ENCODE measurements around the gene KIAA1671.

The KIAA1671 gene

GRCh38 chr22:25067851-25068421, 115.4 kb downstream of the KIAA1671 start:
- no peaks in the 10 kb centered on the region for H3K9me2 ChIP-seq (replicated peaks; ENCODE audit: low read depth, low read length)
- H3K4me2 ChIP-seq (ENCODE audit: low read depth, low read length, poor library complexity, severe bottlenecking) = peak overlapping the region; percentile 65
- H3K79me2 ChIP-seq (ENCODE audit: insufficient read depth, low read length) = no peaks in the 10 kb centered on the region
- no peaks in the 10 kb centered on the region for H4K20me1 ChIP-seq (ENCODE audit: insufficient read depth, low read length, poor library complexity, severe bottlenecking)
- H2AFZ ChIP-seq (ENCODE audit: low read length) = peak overlapping the region; percentile 83
- H3K27me3 ChIP-seq (ENCODE audit: insufficient read depth, low read length, poor library complexity, severe bottlenecking) = no peaks in the 10 kb centered on the region
- no peaks in the 10 kb centered on the region for H3K36me3 ChIP-seq (ENCODE audit: insufficient read depth, low read length)
- H3K4me1 ChIP-seq (ENCODE audit: insufficient read depth, low read length, poor library complexity, severe bottlenecking) = peaks cover 30% of the 10 kb centered on the region
- TF ChIP-seq CTCF (conservative IDR thresholded peaks at IDR 0.05; ENCODE audit: low read length) (no peak), EZH2phosphoT487 (IDR thresholded peaks at IDR 0.05; ENCODE audit: borderline replicate concordance) (no peak)
- no peak overlapping the region for H3K9ac ChIP-seq (ENCODE audit: low read depth, low read length, poor library complexity, severe bottlenecking)
- H3K9me3 ChIP-seq (ENCODE audit: insufficient read depth, low read depth, low read length) = no peaks in the 10 kb centered on the region
- no peaks in the 10 kb centered on the region for H3F3A ChIP-seq (ENCODE audit: low read depth)
- peak overlapping the region; percentile 20 for H3K4me3 ChIP-seq (ENCODE audit: low read length, poor library complexity, severe bottlenecking)

DNA sequence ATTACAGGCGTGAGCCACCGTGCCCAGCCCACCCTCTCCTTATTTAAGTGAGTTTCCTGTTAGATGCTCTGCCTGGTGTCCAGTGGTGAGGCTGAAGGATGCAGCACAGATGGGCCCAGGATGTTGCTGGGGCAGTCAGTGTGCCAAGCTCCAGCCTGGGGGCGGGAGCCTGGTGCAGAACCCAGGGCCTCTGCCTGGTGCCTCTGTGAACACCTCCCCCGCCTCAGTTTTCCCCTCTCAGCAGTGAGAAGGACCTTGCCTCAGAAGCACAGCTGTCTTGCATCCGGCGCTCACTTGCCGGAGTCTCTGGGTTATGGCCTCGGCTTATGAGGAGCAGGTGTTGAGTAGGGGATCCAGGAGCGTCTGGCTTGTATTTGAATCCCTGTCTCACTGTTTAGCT, 116.2 kb downstream of the KIAA1671 start:
- TF ChIP-seq CTCF (conservative IDR thresholded peaks at IDR 0.05; ENCODE audit: low read length) (no peak), EZH2phosphoT487 (IDR thresholded peaks at IDR 0.05; ENCODE audit: borderline replicate concordance) (no peak)
- no peaks in the 10 kb centered on the region for H3K9me3 ChIP-seq (ENCODE audit: insufficient read depth, low read depth, low read length)
- H3K4me1 ChIP-seq (ENCODE audit: insufficient read depth, low read length, poor library complexity, severe bottlenecking) = peaks cover 30% of the 10 kb centered on the region
- peak overlapping the region; percentile 65 for H3K4me2 ChIP-seq (ENCODE audit: low read depth, low read length, poor library complexity, severe bottlenecking)
- H3K36me3 ChIP-seq (ENCODE audit: insufficient read depth, low read length) = no peaks in the 10 kb centered on the region
- no peaks in the 10 kb centered on the region for H3F3A ChIP-seq (ENCODE audit: low read depth)
- no peaks in the 10 kb centered on the region for H3K9me2 ChIP-seq (replicated peaks; ENCODE audit: low read depth, low read length)
- no peaks in the 10 kb centered on the region for H3K79me2 ChIP-seq (ENCODE audit: insufficient read depth, low read length)
- peak overlapping the region; percentile 20 for H3K4me3 ChIP-seq (ENCODE audit: low read length, poor library complexity, severe bottlenecking)
- no peaks in the 10 kb centered on the region for H4K20me1 ChIP-seq (ENCODE audit: insufficient read depth, low read length, poor library complexity, severe bottlenecking)
- no peaks in the 10 kb centered on the region for H3K27me3 ChIP-seq (ENCODE audit: insufficient read depth, low read length, poor library complexity, severe bottlenecking)
- H2AFZ ChIP-seq (ENCODE audit: low read length) = no peak overlapping the region
- no peak overlapping the region for H3K9ac ChIP-seq (ENCODE audit: low read depth, low read length, poor library complexity, severe bottlenecking)

DNA sequence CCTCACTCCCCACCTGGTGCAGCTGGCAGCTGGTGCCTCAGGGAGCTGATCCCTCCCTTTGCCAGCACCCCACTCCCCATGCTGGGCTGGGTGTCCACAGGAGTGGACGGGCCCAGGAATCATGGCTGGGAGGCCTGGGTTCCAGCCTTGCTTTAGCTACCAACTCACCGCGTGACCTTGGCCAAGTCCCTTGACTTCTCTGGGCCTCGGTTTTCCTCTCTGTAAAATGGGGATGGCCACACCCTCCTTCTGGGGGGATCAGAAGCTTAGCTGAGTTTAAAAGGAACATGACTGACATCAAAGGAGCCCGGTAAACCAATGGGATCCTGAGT, 116.9 kb downstream of the KIAA1671 start:
- Histone ChIP-seq H3K4me1 (ENCODE audit: insufficient read depth, low read length, poor library complexity, severe bottlenecking) (peaks cover 30% of the 10 kb centered on the region), H3F3A (ENCODE audit: low read depth) (no peaks in the 10 kb centered on the region), H4K20me1 (ENCODE audit: insufficient read depth, low read length, poor library complexity, severe bottlenecking) (no peaks in the 10 kb centered on the region), H3K4me2 (ENCODE audit: low read depth, low read length, poor library complexity, severe bottlenecking) (peak overlapping the region; percentile 77), H3K9ac (ENCODE audit: low read depth, low read length, poor library complexity, severe bottlenecking) (no peak overlapping the region), H3K4me3 (ENCODE audit: low read length, poor library complexity, severe bottlenecking) (peak overlapping the region; percentile 69), H3K79me2 (ENCODE audit: insufficient read depth, low read length) (no peaks in the 10 kb centered on the region), H3K27me3 (ENCODE audit: insufficient read depth, low read length, poor library complexity, severe bottlenecking) (no peaks in the 10 kb centered on the region), H3K9me2 (replicated peaks; ENCODE audit: low read depth, low read length) (no peaks in the 10 kb centered on the region), H2AFZ (ENCODE audit: low read length) (peak overlapping the region; percentile 96; the same call in 1 of the 2 replicates), H3K36me3 (ENCODE audit: insufficient read depth, low read length) (no peaks in the 10 kb centered on the region), H3K9me3 (ENCODE audit: insufficient read depth, low read depth, low read length) (no peaks in the 10 kb centered on the region)
- TF ChIP-seq EZH2phosphoT487 (IDR thresholded peaks at IDR 0.05; ENCODE audit: borderline replicate concordance) = no peak
- TF ChIP-seq CTCF (conservative IDR thresholded peaks at IDR 0.05; ENCODE audit: low read length) = no peak

All from Loucy (cell line).